Activated naive CD8-positive, alpha-beta T cell treated with anti-CD3 and anti-CD28 coated beads for 36 hours (primary cell): ENCODE measurements around the gene SIK2. TPM values are rescaled to one million over a fixed set of nuclear protein-coding genes. Genes with fewer than 3 reads are reported as not detected.
"Not testable (repeated sequence)": the region's sequence is repeated elsewhere in the genome, so short reads cannot be mapped to it uniquely, and the experiment has no call there.

Source experiments
- DNase-seq: peaks from one replicate; pipeline ENCODE4 v3.0.0; 2021
- H3K27ac Mint-ChIP-seq: one replicate; pipeline ENCODE4 v1.8.0; 2022; ENCODE audit warnings: mild to moderate bottlenecking, moderate library complexity, mixed read lengths
- H3K27me3 Mint-ChIP-seq: one replicate; pipeline ENCODE4 v1.8.0; 2022; ENCODE audit warnings: mild to moderate bottlenecking, mixed read lengths
- H3K36me3 Mint-ChIP-seq: one replicate; pipeline ENCODE4 v1.8.0; 2021; ENCODE audit warnings: mild to moderate bottlenecking, mixed read lengths
- H3K4me1 Mint-ChIP-seq: one replicate; pipeline ENCODE4 v1.8.0; 2021; ENCODE audit warnings: mixed read lengths
- H3K4me3 Mint-ChIP-seq: one replicate; pipeline ENCODE4 v1.8.0; 2022; ENCODE audit warnings: mild to moderate bottlenecking, moderate library complexity, mixed read lengths
- H3K9me3 Mint-ChIP-seq: one replicate; pipeline ENCODE4 v1.8.0; 2022; ENCODE audit warnings: mixed read lengths
- total RNA-seq, 2 experiments: library from RNA; stranded (reverse); gene quantifications; one replicate each; pipeline ENCODE4 v1.2.3, GENCODE V29; 2021

SIK2 gene
- total RNA-seq, 2 experiments from 2014 or later: 5.2 to 8.2 TPM

DNA sequence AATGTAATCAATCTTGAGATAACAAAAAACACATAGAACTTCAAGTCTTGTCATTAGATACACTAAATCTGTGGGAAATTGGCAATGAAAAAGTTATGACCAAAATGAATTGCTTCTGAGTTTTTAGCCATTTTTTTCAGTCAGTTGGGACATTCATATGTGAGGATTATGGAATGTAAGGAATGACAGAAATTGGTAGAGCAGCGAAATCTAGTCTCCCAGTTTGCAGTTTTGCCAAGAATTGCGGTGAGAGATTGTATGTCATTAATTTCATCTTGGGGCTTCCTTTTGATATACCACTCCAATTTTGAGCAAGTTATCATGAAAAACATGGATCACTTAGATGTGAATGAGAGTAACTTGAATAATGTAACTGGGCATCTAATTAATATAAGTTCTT, 49.9 kb downstream of the SIK2 start:
- H3K36me3 Mint-ChIP-seq: no peaks in the 10 kb centered on the region
- H3K27me3 Mint-ChIP-seq: no peaks in the 10 kb centered on the region
- peaks cover 9% of the 10 kb centered on the region for H3K4me1 Mint-ChIP-seq
- H3K9me3 Mint-ChIP-seq: no peaks in the 10 kb centered on the region
- no peak for DNase-seq
- no peak overlapping the region for H3K27ac Mint-ChIP-seq
- no peak overlapping the region for H3K4me3 Mint-ChIP-seq

DNA sequence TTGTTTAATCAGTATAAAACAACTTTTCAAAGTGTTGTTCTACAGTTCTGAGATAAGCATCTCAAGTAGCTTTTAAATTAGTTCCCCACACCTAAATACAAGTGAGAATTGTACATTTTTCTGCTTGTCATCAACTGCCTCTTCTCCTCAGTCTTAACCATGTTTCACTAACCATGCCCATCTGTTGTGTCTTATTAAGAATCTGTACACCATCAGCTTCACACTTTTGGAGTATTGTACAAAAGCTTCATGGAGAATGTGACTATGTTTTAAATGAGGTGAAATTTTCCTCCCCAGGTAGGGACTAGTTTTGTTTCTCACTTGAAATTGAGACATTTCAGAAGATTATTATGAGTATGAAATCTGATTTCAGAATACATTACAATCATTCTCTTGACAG, 52.4 kb downstream of the SIK2 start:
- DNase-seq: no peak
- Mint-ChIP-seq H3K27me3 (no peaks in the 10 kb centered on the region), H3K9me3 (no peaks in the 10 kb centered on the region), H3K4me3 (no peak overlapping the region), H3K36me3 (no peaks in the 10 kb centered on the region), H3K4me1 (peaks cover 7% of the 10 kb centered on the region), H3K27ac (no peak overlapping the region)

DNA sequence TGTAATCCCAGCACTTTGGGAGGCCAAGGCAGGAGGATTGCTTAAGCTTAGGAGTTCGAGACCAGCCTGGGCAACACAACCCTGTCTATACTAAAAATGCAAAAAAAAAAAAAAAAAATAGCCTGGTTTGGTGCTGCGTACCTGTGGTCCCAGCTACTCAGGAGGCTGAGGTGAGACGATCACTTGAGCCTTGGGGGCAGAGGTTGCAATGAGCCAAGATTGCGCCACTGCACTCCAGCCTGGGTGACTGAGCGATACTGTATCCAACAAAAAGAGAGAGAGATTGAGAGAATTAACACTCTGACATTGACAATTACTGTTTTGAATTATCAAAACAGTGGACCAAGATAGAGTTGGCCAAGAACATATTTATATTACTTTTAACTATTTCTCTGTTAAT, 53.7 kb downstream of the SIK2 start:
- no peak overlapping the region for H3K27ac Mint-ChIP-seq
- H3K4me3 Mint-ChIP-seq: no peak overlapping the region
- no peaks in the 10 kb centered on the region for H3K27me3 Mint-ChIP-seq
- no peaks in the 10 kb centered on the region for H3K9me3 Mint-ChIP-seq
- peaks cover 2% of the 10 kb centered on the region for H3K36me3 Mint-ChIP-seq
- no peak for DNase-seq
- H3K4me1 Mint-ChIP-seq: peaks cover 7% of the 10 kb centered on the region

DNA sequence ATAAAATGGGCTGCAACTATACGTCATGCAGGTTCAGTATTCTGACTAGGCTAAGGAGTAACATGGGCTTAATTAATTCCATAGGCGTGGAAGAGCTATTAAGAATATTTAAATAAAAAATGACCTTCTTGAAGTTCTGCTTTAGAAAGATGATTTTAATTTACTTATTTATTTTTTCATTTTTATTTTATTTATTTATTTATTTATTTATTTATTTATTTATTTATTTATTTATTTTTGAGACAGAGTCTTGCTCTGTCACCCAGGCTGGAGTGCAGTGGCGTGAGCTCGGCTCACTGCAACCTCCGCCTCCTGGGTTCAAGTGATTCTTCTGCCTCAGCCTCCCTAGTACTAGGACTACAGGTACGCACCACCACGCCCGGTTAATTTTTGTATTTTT, 55.7 kb downstream of the SIK2 start:
- H3K9me3 Mint-ChIP-seq, H3K27ac Mint-ChIP-seq, H3K4me3 Mint-ChIP-seq, H3K27me3 Mint-ChIP-seq, H3K36me3 Mint-ChIP-seq, H3K4me1 Mint-ChIP-seq, DNase-seq: not testable (repeated sequence)

DNA sequence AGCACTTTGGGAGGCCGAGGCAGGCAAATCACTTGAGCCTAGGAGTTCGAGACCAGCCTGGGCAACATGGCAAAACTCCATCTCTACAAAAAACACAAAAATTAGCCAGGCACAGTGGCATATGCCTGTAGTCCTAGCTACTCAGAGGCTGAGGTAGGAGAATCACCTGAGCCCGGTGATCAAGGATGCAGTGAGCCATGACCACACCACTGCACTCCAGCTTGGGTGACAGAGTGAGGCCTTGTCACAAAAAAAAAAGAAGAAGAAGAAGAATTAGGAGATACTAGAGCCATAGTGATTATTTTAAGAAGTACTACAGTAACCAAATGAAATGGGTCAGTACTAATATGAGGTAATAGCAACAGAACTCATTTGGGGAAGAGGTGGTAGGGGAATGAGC, 56.2 kb downstream of the SIK2 start:
- not testable (repeated sequence) for H3K27me3 Mint-ChIP-seq, H3K4me1 Mint-ChIP-seq, H3K9me3 Mint-ChIP-seq, DNase-seq, H3K4me3 Mint-ChIP-seq, H3K27ac Mint-ChIP-seq
- H3K36me3 Mint-ChIP-seq: peaks cover 10% of the 10 kb centered on the region

DNA sequence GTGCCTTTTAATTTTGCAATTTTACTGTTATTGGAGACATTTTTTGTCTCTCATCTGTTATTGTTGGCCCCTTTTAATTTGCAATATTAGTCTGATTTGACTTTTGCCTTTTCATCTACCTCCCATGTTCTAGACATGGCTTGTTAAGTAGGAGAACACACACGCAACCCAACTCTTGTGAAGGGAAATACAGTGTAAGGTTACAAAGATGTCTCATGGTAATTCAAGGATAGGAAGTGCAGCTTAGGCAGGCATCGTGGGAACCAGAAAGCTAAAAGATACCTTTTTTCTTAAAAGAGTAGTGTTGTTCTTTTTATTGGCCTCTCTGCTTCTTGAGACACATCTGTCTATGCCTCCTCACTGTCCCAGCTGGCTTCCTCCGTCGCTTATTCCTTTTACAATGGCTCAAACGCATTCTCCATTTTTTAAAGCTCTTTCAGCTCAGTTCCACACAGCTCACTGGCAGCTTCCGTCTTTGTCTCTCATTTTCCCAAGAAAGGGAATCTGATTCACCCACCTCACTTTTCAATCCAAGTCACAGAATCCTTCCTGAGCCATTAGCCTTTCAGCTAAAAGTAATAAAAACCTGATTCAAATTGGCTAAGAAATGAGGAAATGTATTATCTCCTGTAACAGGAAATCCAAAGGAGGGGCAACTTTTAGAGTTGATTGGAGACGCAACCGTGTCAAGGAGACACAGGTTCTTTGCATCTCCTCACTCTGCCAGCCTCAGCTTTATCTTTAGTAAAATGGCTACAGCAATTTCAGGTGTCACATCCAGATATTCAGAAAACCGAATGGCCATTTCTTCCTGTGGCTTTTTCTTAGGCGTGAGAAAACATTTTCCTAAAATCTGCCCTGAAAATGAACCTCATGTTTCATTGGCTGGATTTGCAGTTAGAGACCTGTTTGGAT, 57.2 kb downstream of the SIK2 start:
- no peaks in the 10 kb centered on the region for H3K9me3 Mint-ChIP-seq
- H3K4me1 Mint-ChIP-seq: peaks cover 3% of the 10 kb centered on the region
- no peak overlapping the region for H3K4me3 Mint-ChIP-seq
- no peak overlapping the region for H3K27ac Mint-ChIP-seq
- H3K36me3 Mint-ChIP-seq: peaks cover 10% of the 10 kb centered on the region
- DNase-seq: no peak
- H3K27me3 Mint-ChIP-seq: no peaks in the 10 kb centered on the region

DNA sequence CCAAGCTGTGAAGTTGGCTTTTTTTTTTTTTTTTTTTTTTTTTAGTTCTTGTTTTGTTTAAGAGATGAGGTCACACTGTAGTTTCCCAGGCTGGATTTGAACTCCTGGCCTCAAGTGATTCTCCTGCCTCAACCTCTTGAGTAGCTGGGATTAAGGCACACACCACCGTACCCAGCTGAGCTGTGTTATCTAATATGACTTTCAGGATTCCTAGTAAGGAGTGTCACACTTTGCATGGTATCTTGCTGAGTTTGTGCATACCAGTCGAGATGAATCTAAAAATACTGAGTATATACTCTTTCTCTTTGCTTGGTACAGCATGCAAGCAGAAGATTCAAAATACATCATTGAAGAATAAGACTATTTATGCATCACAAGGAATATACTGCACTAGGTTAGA, 58.6 kb downstream of the SIK2 start:
- no peak for DNase-seq
- H3K27ac Mint-ChIP-seq: no peak overlapping the region
- peaks cover 4% of the 10 kb centered on the region for H3K4me1 Mint-ChIP-seq
- H3K27me3 Mint-ChIP-seq: no peaks in the 10 kb centered on the region
- H3K4me3 Mint-ChIP-seq: no peak overlapping the region
- no peaks in the 10 kb centered on the region for H3K9me3 Mint-ChIP-seq
- peaks cover 10% of the 10 kb centered on the region for H3K36me3 Mint-ChIP-seq

DNA sequence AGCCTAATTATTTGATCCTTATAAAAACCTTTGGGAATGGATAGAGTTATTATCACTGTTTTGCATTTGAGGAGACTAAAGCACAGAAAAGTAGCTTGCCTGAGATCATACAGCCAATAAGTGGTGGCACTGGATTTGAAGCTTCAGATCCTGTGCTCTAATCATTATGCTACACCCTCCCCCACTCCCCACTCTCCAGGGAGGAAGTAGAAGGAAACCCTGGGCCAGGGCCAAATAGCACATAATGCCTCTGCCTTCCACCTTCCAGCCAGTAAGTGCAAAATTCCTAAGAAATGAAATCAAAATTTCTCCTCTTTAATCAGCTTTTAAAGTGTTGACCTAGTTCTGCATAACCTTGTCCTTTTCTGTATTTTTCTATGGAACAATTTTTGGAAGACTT, 61.6 kb downstream of the SIK2 start:
- peaks cover 10% of the 10 kb centered on the region for H3K36me3 Mint-ChIP-seq
- no peak for DNase-seq
- H3K27me3 Mint-ChIP-seq: no peaks in the 10 kb centered on the region
- H3K4me1 Mint-ChIP-seq: peaks cover 4% of the 10 kb centered on the region
- no peak overlapping the region for H3K27ac Mint-ChIP-seq
- no peak overlapping the region for H3K4me3 Mint-ChIP-seq
- H3K9me3 Mint-ChIP-seq: no peaks in the 10 kb centered on the region

DNA sequence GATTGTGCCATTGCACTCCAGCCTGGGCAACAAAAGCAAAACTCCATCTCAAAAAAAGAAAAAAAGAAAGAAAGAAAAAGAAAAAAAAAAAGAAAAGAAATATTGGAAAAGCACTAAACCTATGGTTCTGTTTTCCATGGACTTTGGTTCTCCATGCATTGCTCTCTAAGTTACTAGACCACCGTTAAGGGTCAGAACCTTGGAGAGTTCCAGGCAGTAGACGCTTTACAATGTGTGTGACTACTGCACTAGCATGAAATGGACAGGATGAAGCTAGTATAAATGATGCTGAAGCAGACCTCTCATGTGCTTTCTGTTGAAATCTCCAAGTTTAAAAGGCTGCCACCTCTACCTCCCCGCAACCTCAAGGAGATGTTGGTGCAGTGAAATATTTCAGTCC, 63.5 kb downstream of the SIK2 start:
- Mint-ChIP-seq H3K4me3 (no peak overlapping the region), H3K4me1 (peaks cover 4% of the 10 kb centered on the region), H3K27me3 (no peaks in the 10 kb centered on the region), H3K27ac (no peak overlapping the region), H3K36me3 (peaks cover 10% of the 10 kb centered on the region), H3K9me3 (no peaks in the 10 kb centered on the region)
- DNase-seq: no peak

DNA sequence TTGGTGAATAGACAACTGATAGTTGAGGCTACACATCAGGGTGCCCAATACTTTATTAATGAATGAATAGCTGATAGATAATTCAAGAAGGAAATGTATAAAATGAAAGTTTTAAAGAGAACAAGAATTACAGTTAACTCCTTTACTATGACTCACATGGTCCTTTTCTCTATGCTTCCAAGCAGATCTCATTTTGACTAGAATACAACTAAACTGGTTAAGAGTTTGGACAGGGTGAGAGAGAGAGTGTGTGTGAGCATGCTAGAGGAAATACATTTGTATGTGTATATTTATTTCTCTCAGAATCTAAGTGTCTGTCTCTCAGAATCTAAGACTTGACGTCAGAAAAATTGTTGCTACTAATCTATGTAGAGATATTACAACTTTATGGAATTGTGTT, 66.7 kb downstream of the SIK2 start:
- no peak overlapping the region for H3K27ac Mint-ChIP-seq
- peaks cover 6% of the 10 kb centered on the region for H3K36me3 Mint-ChIP-seq
- no peak overlapping the region for H3K4me3 Mint-ChIP-seq
- H3K4me1 Mint-ChIP-seq: peaks cover 4% of the 10 kb centered on the region
- DNase-seq: no peak
- H3K27me3 Mint-ChIP-seq: no peaks in the 10 kb centered on the region
- H3K9me3 Mint-ChIP-seq: no peaks in the 10 kb centered on the region

DNA sequence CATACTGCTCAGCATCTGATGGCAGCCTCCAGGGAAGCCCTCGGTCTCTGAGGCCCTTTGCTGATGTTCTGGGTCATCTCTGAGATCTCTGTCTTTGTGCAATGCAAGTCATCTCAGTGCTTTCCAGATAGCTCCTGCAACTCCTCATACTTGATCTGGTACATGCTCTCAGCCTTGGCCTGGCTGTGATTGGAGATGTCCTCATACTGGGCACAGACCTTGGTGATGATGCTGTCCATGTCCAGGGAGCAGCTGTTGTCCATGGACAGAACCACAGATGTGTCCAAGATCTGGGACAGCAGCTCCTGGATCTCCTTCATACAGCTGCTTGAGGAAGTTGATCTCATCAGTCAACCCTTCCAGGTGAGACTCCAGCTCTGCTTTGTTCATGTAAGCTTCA, 69.1 kb downstream of the SIK2 start:
- Mint-ChIP-seq H3K4me1 (no peaks in the 10 kb centered on the region), H3K4me3 (no peak overlapping the region), H3K27ac (no peak overlapping the region), H3K9me3 (no peaks in the 10 kb centered on the region), H3K36me3 (peaks cover 20% of the 10 kb centered on the region), H3K27me3 (no peaks in the 10 kb centered on the region)
- DNase-seq: no peak

DNA sequence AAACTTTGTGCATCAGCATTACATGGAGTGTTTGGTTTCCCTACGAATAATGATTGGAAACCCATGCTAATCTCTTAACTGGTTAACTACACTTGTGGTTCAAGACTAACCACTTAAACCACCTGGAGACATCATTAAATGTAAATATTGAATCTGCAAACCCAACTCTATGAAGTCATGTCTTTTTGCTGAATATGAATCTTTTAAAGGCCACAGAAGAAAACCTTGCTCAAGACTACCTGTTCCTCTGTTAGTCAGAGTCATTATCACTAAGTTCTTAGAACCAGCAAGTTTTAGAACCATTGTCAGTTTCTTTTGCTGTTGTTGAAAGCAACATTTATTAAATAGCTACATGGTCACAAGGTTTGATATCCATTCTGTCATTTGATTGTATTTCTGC, 70.7 kb downstream of the SIK2 start:
- no peak overlapping the region for H3K4me3 Mint-ChIP-seq
- H3K27ac Mint-ChIP-seq: no peak overlapping the region
- no peaks in the 10 kb centered on the region for H3K9me3 Mint-ChIP-seq

DNA sequence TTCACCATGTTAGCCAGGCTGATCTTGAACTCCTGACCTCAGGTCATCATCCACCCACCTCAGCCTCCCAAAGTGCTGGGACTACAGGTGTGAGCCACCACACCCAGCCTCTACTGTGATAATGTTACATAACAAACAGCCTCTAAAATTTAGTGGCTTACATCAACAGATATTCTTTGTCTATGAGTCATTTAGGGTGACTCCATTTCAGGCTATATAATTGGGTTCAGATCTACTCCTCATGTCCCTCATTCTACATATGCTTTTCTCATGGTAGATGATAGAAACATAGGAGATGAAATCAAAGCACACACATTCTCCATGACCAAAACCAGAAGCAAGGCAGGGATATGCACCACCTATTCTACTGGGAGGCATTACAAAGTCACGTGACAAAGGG, 72.7 kb downstream of the SIK2 start:
- Mint-ChIP-seq H3K27ac (no peak overlapping the region), H3K9me3 (no peaks in the 10 kb centered on the region), H3K4me1 (no peaks in the 10 kb centered on the region), H3K4me3 (no peak overlapping the region), H3K27me3 (no peaks in the 10 kb centered on the region), H3K36me3 (peaks cover 20% of the 10 kb centered on the region)
- no peak for DNase-seq

More for the DNA sequence above, 70.7 kb downstream of the SIK2 start:
- H3K4me1 Mint-ChIP-seq: no peaks in the 10 kb centered on the region
- no peak for DNase-seq
- peaks cover 20% of the 10 kb centered on the region for H3K36me3 Mint-ChIP-seq
- no peaks in the 10 kb centered on the region for H3K27me3 Mint-ChIP-seq

DNA sequence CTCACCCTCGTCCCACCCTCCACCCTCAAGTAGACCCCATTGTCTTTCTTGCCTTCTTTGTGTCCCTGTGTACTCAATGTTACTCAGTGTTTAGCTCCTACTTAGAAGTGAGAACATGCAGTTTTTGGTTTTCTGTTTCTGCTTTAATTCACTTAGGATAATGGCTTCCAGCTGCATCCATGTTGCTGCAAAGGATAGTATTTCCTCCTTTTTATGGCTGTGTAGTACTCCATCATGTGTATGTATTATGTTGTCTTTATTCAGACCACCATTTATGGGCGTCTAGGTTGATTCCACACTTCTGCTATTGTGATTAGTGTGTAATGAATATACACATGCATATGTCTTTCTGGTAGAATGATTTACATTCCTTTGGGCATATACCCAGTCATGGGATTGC, 73.6 kb downstream of the SIK2 start:
- no peaks in the 10 kb centered on the region for H3K4me1 Mint-ChIP-seq
- no peak for DNase-seq
- no peak overlapping the region for H3K4me3 Mint-ChIP-seq
- no peak overlapping the region for H3K27ac Mint-ChIP-seq
- no peaks in the 10 kb centered on the region for H3K27me3 Mint-ChIP-seq
- peaks cover 20% of the 10 kb centered on the region for H3K36me3 Mint-ChIP-seq
- no peaks in the 10 kb centered on the region for H3K9me3 Mint-ChIP-seq

DNA sequence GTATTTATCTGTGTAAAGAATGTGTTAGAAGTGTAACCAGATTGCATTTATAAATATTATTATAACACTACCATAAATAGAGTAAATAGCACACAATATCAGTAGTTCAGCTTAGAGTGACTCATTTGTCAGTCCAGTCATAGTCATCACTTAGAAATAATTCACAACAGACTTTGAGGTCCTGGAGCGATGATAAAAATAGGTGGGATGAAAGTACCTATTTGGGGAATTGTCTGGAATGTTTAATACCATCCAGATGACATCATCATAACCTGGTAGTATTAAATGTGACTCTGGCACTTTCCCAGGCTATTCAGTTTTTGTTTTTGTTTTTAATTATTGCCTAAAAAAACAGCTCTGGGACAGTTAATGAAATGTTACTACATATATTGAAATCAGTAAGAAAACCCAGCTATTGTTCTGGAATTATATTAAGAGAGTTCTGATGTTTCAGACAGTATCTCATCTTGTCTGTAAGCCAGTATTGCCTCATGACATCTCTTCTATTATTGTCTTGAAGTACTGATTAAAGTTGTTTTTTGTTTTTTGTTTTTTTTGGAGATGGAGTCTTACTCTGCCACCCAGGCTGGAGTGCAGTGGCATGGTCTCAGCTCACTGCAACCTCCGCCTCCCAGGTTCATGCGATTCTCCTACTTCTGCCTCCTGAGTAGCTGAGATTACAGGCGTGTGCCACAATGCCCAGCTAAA, 74.8 kb downstream of the SIK2 start:
- Mint-ChIP-seq H3K27me3 (no peaks in the 10 kb centered on the region), H3K4me1 (peaks cover 1% of the 10 kb centered on the region), H3K9me3 (no peaks in the 10 kb centered on the region), H3K27ac (no peak overlapping the region), H3K4me3 (no peak overlapping the region), H3K36me3 (peaks cover 20% of the 10 kb centered on the region)
- DNase-seq: no peak
